GM23338 (cell line): ENCODE measurements around the gene SF3B2. TPM values are rescaled to one million over a fixed set of nuclear protein-coding genes. Genes with fewer than 3 reads are reported as not detected.

Experiments
- ATAC-seq: fragments of 200-7000 bp; cut with Tn5 transposase; 3 replicates; pipeline ENCODE4 v1.9.1; 2020
- DNase-seq: peaks from one replicate; pipeline ENCODE4 v3.0.0-alpha.2; 2015; ENCODE audit warnings: low spot score
- H2AFZ ChIP-seq: fragments of 200-600 bp; sonication (generic); 2 replicates; pipeline ENCODE4 v1.8.0; 2016; ENCODE audit warnings: antibody characterized with exemption, mild to moderate bottlenecking, moderate library complexity
- H3F3A ChIP-seq: fragments of 200-600 bp; sonication (generic); replicated peaks from 2 replicates; pipeline ENCODE4 v1.8.0; 2017; ENCODE audit warnings: antibody characterized with exemption, mixed run types, low read depth
- H3K27ac ChIP-seq: fragments of 200-600 bp; sonication (generic); 2 replicates; pipeline ENCODE4 v1.6.1; 2016; ENCODE audit warnings: low read depth
- H3K27me3 ChIP-seq: fragments of 200-600 bp; sonication (generic); 2 replicates; pipeline ENCODE4 v1.8.0; 2016; ENCODE audit warnings: mild to moderate bottlenecking, mixed run types, moderate library complexity; ENCODE audit not compliant: insufficient read depth
- H3K36me3 ChIP-seq: fragments of 200-600 bp; sonication (generic); 2 replicates; pipeline ENCODE4 v1.8.0; 2016; ENCODE audit warnings: mild to moderate bottlenecking; ENCODE audit not compliant: insufficient read depth
- H3K4me1 ChIP-seq: fragments of 200-600 bp; sonication (generic); 2 replicates; pipeline ENCODE4 v1.8.0; 2016; ENCODE audit warnings: mild to moderate bottlenecking, moderate library complexity; ENCODE audit not compliant: insufficient read depth
- H3K4me2 ChIP-seq: fragments of 200-600 bp; sonication (generic); 2 replicates; pipeline ENCODE4 v1.7.1; 2017; ENCODE audit warnings: mixed run types
- H3K4me3 ChIP-seq: fragments of 200-600 bp; sonication (generic); 2 replicates; pipeline ENCODE4 v1.6.1; 2016; ENCODE audit warnings: mixed run types
- H3K79me2 ChIP-seq: fragments of 200-600 bp; sonication (generic); replicated peaks from 2 replicates; pipeline ENCODE4 v1.8.0; 2017; ENCODE audit warnings: mild to moderate bottlenecking; ENCODE audit not compliant: insufficient read depth
- H3K9me2 ChIP-seq: fragments of 200-600 bp; sonication (generic); 2 replicates; pipeline ENCODE4 v1.8.0; 2017; ENCODE audit not compliant: insufficient read depth
- H4K20me1 ChIP-seq: fragments of 200-600 bp; sonication (generic); replicated peaks from 2 replicates; pipeline ENCODE4 v1.8.0; 2017; ENCODE audit warnings: mild to moderate bottlenecking; ENCODE audit not compliant: insufficient read depth
- H3K27ac Mint-ChIP-seq: 2 replicates; pipeline ENCODE4 v1.8.0; 2020; ENCODE audit warnings: inconsistent platforms, mild to moderate bottlenecking, moderate library complexity, mixed read lengths
- H3K27me3 Mint-ChIP-seq: 3 replicates; pipeline ENCODE4 v1.8.0; 2022; ENCODE audit warnings: low read depth, mild to moderate bottlenecking, moderate library complexity, mixed read lengths, inconsistent platforms; ENCODE audit not compliant: insufficient read depth, poor library complexity
- H3K36me3 Mint-ChIP-seq: 3 replicates; pipeline ENCODE4 v1.8.0; 2021; ENCODE audit warnings: low read depth, mild to moderate bottlenecking, inconsistent platforms, moderate library complexity, mixed read lengths
- H3K4me1 Mint-ChIP-seq: 3 replicates; pipeline ENCODE4 v1.8.0; 2020; ENCODE audit warnings: mild to moderate bottlenecking, inconsistent platforms, mixed read lengths
- H3K4me3 Mint-ChIP-seq: 3 replicates; pipeline ENCODE4 v1.8.0; 2021; ENCODE audit warnings: moderate library complexity, mild to moderate bottlenecking, inconsistent platforms, mixed read lengths
- H3K9me3 Mint-ChIP-seq: 3 replicates; pipeline ENCODE4 v1.8.0; 2020; ENCODE audit warnings: moderate library complexity, mild to moderate bottlenecking, inconsistent platforms, mixed read lengths
- CREB1 ChIP-seq: fragments of 250-450 bp; sonication (Bioruptor Pico); IDR thresholded peaks from 2 replicates; pipeline ENCODE4 v1.5.0; 2020; ENCODE audit warnings: low read depth, mild to moderate bottlenecking, moderate library complexity
- EZH2 ChIP-seq: fragments of 200-600 bp; sonication (generic); IDR thresholded peaks from one replicate; pipeline ENCODE4 v1.8.0; 2017; ENCODE audit warnings: antibody characterized with exemption, mild to moderate bottlenecking, low read depth; ENCODE audit not compliant: unreplicated experiment
- JUNB ChIP-seq: IDR thresholded peaks from one replicate; pipeline ENCODE4 v1.6.1; 2016; ENCODE audit warnings: antibody characterized with exemption; ENCODE audit not compliant: unreplicated experiment
- POLR2AphosphoS5 ChIP-seq: IDR thresholded peaks from 2 replicates; pipeline ENCODE4 v1.6.1; 2016; ENCODE audit warnings: antibody characterized with exemption, low read depth
- polyA plus RNA-seq: library from polyadenylated mRNA; unstranded; fragments of >200 nt; fragmentation: Nextera tagmentation; extraction: Ambion mirVana; gene quantifications from 2 replicates; pipeline ENCODE4 v1.2.1, GENCODE V29; 2016
- total RNA-seq: library from RNA; depleted of rRNA; stranded (reverse); fragments of >200 nt; shearing (Covaris generic); gene quantifications from 2 replicates; pipeline ENCODE4 v1.2.3, GENCODE V29; 2014
- TF ChIP-seq, protein P1 (sequence below): IDR thresholded peaks from one replicate; pipeline ENCODE4 v1.6.1; 2018; ENCODE audit warnings: antibody characterized with exemption; ENCODE audit not compliant: unreplicated experiment

The SF3B2 gene
- total and polyA plus RNA-seq, 2 experiments from 2014 or later = 173 to 180 TPM

DNA sequence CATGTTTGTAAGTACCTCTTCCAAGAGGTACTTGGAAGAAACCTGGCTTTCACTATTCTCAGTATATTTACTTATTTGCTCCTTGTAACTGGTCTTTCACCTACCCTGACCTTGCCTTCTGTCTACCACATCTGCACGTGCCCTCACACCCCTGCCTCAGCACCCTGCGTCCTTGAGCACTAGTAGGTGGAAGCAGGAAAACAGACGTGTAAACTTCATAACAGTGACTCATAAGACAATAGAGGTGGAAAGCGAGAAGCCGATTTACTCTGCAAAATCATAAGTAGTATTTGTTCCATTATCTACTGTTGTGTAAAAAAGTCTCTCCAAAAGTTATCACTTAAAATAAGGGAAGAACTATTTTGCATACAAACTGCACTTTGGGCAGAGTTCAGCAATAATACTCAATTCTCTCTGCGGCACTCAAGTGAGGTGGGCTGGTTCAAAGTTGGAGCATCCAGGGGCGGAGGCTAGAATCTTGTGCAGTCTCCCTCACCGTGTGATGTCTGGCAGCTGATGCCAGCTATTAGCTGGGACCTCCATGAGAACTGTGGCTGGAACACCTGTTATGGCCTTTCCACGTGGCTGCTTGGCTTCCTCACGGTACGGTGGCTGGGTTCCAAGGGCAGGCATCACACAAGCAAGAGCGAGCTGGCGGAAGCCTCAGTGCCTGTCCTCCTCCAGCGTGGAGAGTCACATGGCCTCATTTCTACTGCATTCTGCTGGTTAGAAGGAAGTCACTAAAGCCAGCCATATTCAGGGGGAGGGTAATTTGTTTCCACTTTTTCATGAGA is 48.3 kb downstream of the SF3B2 start:
- Histone ChIP-seq H3F3A (no peaks in the 10 kb centered on the region), H3K9me2 (no peaks in the 10 kb centered on the region), H3K27me3 (no peaks in the 10 kb centered on the region), H4K20me1 (0 out of 2 replicates have a peak, but pooled peaks cover 1% of the 10 kb centered on the region), H3K4me1 (no peaks in the 10 kb centered on the region; the same call in 1 of the 2 replicates), H3K79me2 (peaks cover 15% of the 10 kb centered on the region), H3K4me2 (no peak overlapping the region), H3K4me3 (no peak overlapping the region), H3K36me3 (no peaks in the 10 kb centered on the region), H2AFZ (no peak overlapping the region), H3K27ac (no peak overlapping the region)
- Mint-ChIP-seq H3K4me3 (no peak overlapping the region), H3K36me3 (no peaks in the 10 kb centered on the region), H3K27me3 (peaks cover 2% of the 10 kb centered on the region), H3K27ac (no peak overlapping the region), H3K9me3 (no peaks in the 10 kb centered on the region), H3K4me1 (peaks cover 7% of the 10 kb centered on the region; the same call in 2 of the 3 replicates)
- TF ChIP-seq, protein P1, sequence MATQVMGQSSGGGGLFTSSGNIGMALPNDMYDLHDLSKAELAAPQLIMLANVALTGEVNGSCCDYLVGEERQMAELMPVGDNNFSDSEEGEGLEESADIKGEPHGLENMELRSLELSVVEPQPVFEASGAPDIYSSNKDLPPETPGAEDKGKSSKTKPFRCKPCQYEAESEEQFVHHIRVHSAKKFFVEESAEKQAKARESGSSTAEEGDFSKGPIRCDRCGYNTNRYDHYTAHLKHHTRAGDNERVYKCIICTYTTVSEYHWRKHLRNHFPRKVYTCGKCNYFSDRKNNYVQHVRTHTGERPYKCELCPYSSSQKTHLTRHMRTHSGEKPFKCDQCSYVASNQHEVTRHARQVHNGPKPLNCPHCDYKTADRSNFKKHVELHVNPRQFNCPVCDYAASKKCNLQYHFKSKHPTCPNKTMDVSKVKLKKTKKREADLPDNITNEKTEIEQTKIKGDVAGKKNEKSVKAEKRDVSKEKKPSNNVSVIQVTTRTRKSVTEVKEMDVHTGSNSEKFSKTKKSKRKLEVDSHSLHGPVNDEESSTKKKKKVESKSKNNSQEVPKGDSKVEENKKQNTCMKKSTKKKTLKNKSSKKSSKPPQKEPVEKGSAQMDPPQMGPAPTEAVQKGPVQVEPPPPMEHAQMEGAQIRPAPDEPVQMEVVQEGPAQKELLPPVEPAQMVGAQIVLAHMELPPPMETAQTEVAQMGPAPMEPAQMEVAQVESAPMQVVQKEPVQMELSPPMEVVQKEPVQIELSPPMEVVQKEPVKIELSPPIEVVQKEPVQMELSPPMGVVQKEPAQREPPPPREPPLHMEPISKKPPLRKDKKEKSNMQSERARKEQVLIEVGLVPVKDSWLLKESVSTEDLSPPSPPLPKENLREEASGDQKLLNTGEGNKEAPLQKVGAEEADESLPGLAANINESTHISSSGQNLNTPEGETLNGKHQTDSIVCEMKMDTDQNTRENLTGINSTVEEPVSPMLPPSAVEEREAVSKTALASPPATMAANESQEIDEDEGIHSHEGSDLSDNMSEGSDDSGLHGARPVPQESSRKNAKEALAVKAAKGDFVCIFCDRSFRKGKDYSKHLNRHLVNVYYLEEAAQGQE = no peak
- no peak for TF ChIP-seq JUNB
- TF ChIP-seq CREB1 (CRISPR knock-in tag) = no peak
- no peak for TF ChIP-seq EZH2
- no peak for TF ChIP-seq POLR2AphosphoS5
- ATAC-seq = peak; percentile 31; the same call in 2 of the 3 replicates
- DNase-seq = peak; percentile 10

DNA sequence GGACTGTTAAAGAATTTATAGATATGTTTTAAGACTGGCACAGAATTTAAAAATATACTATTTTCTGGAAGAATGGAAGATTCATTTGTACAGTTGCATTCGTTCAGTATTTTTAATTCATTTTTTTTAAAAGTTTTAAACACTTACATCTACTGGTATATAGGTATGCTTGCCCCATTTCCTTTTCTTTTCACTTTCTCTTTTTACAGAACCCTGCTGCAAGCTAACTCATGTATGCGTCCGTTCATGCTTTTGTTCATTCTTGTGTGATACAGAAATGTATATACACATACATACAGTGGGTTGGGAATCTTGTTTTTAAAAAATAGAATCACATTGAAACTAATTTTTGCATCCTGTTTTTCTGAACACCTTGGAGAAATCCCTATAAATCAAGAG is 48.9 kb downstream of the SF3B2 start:
- H3K4me1 Mint-ChIP-seq = peaks cover 7% of the 10 kb centered on the region; the same call in 2 of the 3 replicates
- no peaks in the 10 kb centered on the region for H3F3A ChIP-seq
- H3K79me2 ChIP-seq = peaks cover 17% of the 10 kb centered on the region
- no peaks in the 10 kb centered on the region for H3K36me3 Mint-ChIP-seq
- no peaks in the 10 kb centered on the region for H3K36me3 ChIP-seq
- TF ChIP-seq CREB1 (CRISPR knock-in tag) = no peak
- H3K4me3 Mint-ChIP-seq = no peak overlapping the region
- H3K27ac ChIP-seq = no peak overlapping the region
- DNase-seq (no peak), ATAC-seq (no peak)
- H3K9me3 Mint-ChIP-seq = no peaks in the 10 kb centered on the region
- peaks cover 2% of the 10 kb centered on the region for H3K27me3 Mint-ChIP-seq
- H3K4me2 ChIP-seq = no peak overlapping the region
- H3K4me1 ChIP-seq = peaks cover 6% of the 10 kb centered on the region; the same call in 1 of the 2 replicates
- H3K27me3 ChIP-seq = no peaks in the 10 kb centered on the region
- no peaks in the 10 kb centered on the region for H3K9me2 ChIP-seq
- no peak overlapping the region for H3K4me3 ChIP-seq
- H3K27ac Mint-ChIP-seq = no peak overlapping the region
- H4K20me1 ChIP-seq = 0 out of 2 replicates have a peak, but pooled peaks cover 3% of the 10 kb centered on the region
- no peak overlapping the region for H2AFZ ChIP-seq
